Neural progenitor cell (in vitro differentiated cells): Measurements from ENCODE around the gene AURKAIP1. TPM values are rescaled to one million over a fixed set of nuclear protein-coding genes. Genes with fewer than 3 reads are reported as not detected.

Experiments
- DNase-seq: peaks from one replicate; pipeline ENCODE4 v3.0.0-alpha.2; 2016; ENCODE audit warnings: low spot score
- H2AFZ ChIP-seq: fragments of 200-600 bp; sonication (generic); replicated peaks from 2 replicates; pipeline ENCODE4 v1.6.1; 2016; ENCODE audit warnings: antibody characterized with exemption
- H3F3A ChIP-seq: fragments of 200-600 bp; sonication (generic); 2 replicates; pipeline ENCODE4 v1.6.1; 2016; ENCODE audit warnings: antibody characterized with exemption, low read depth
- H3K27ac ChIP-seq: fragments of 200-600 bp; sonication (generic); 2 replicates; pipeline ENCODE4 v1.5.1; 2016; ENCODE audit warnings: mild to moderate bottlenecking
- H3K27me3 ChIP-seq: fragments of 200-600 bp; sonication (generic); 2 replicates; pipeline ENCODE4 v1.6.1; 2016; ENCODE audit warnings: mild to moderate bottlenecking, moderate library complexity
- H3K36me3 ChIP-seq: fragments of 200-600 bp; sonication (generic); 2 replicates; pipeline ENCODE4 v1.5.1; 2016
- H3K4me1 ChIP-seq: fragments of 200-600 bp; sonication (generic); 2 replicates; pipeline ENCODE4 v1.6.1; 2016; ENCODE audit warnings: mixed run types
- H3K4me2 ChIP-seq: fragments of 200-600 bp; sonication (generic); 2 replicates; pipeline ENCODE4 v1.6.1; 2016
- H3K4me3 ChIP-seq: fragments of 200-600 bp; sonication (generic); 2 replicates; pipeline ENCODE4 v1.5.1; 2016
- H3K79me2 ChIP-seq: fragments of 200-600 bp; sonication (generic); 2 replicates; pipeline ENCODE4 v1.6.1; 2016; ENCODE audit warnings: low read depth
- H3K9ac ChIP-seq: fragments of 200-600 bp; sonication (generic); 2 replicates; pipeline ENCODE4 v1.6.1; 2016
- H3K9me3 ChIP-seq: fragments of 200-600 bp; sonication (generic); 2 replicates; pipeline ENCODE4 v1.5.1; 2016; ENCODE audit warnings: low read depth
- H4K20me1 ChIP-seq: fragments of 200-600 bp; sonication (generic); 2 replicates; pipeline ENCODE4 v1.6.1; 2016; ENCODE audit warnings: low read depth
- H3K27ac Mint-ChIP-seq: 3 replicates; pipeline ENCODE4 v1.8.0; 2021; ENCODE audit warnings: mixed read lengths
- H3K27me3 Mint-ChIP-seq: 2 replicates; pipeline ENCODE4 v1.8.0; 2022; ENCODE audit warnings: low read depth, mild to moderate bottlenecking, inconsistent platforms, moderate library complexity, mixed read lengths; ENCODE audit not compliant: insufficient read depth
- H3K36me3 Mint-ChIP-seq: 3 replicates; pipeline ENCODE4 v1.8.0; 2021; ENCODE audit warnings: mixed read lengths
- H3K4me1 Mint-ChIP-seq: 3 replicates; pipeline ENCODE4 v1.8.0; 2021; ENCODE audit warnings: mixed read lengths
- H3K4me3 Mint-ChIP-seq: 3 replicates; pipeline ENCODE4 v1.8.0; 2021; ENCODE audit warnings: mild to moderate bottlenecking, moderate library complexity, mixed read lengths
- H3K9me3 Mint-ChIP-seq: 3 replicates; pipeline ENCODE4 v1.8.0; 2020; ENCODE audit warnings: mixed read lengths
- EZH2 ChIP-seq: fragments of 200-600 bp; sonication (generic); IDR thresholded peaks from 2 replicates; pipeline ENCODE4 v1.6.1; 2017; ENCODE audit warnings: antibody characterized with exemption, mild to moderate bottlenecking, moderate library complexity
- EZH2phosphoT487 ChIP-seq: fragments of 200-600 bp; sonication (generic); IDR thresholded peaks from 2 replicates; pipeline ENCODE4 v1.6.1; 2017; ENCODE audit warnings: antibody characterized with exemption
- total RNA-seq: library from RNA; depleted of rRNA; stranded (reverse); fragments of >200 nt; gene quantifications from 2 replicates; pipeline ENCODE4 v1.2.3, GENCODE V29; 2015; ENCODE audit warnings: low replicate concordance
- TF ChIP-seq, protein P1 (sequence below): fragments of 200-600 bp; sonication (generic); IDR thresholded peaks from 2 replicates; pipeline ENCODE4 v1.5.1; 2017; ENCODE audit warnings: antibody characterized with exemption, mild to moderate bottlenecking

The AURKAIP1 gene
- total RNA-seq, 1 donor from 2014 or later: 26.4 TPM

DNA sequence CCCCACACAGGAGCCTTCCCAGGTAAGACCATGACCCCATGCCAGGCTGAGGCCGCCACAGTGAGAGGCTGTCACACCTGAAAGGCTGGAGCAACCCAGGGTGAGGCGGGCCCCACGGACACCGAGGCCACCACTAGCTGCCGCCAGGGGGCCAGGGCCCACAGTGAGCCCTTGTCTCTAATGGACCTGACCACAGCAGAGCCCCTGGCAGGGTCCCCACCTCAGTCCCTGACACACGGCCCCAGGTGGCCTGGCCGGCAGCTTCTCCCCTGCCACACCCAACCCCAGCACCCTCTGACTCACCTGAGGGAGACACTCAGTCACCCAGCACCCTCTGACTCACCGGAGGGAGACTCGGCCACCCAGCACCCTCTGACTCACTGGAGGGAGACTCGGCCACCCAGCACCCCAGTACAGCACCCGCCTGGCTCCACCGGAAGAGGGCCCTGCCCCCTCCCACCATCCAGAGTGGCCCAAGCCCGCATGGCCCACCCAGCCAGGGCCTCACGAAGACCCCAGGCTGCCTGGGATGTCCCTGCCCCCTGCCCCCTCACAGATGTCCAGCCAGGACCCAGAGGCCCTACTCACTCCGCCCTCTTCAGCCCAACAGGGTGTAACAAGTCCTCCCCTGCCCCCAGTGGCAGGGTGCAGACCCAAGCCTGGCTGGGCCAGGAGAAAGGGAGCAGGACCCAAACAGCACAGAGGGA lies 30.2 kb downstream of the AURKAIP1 start:
- peaks cover 4% of the 10 kb centered on the region for H3K4me1 Mint-ChIP-seq

GRCh38 chr1:1343811-1344421 lies 31.1 kb downstream of the AURKAIP1 start:
- Mint-ChIP-seq H3K36me3 (peaks cover 10% of the 10 kb centered on the region), H3K27me3 (no peaks in the 10 kb centered on the region), H3K4me3 (no peak overlapping the region), H3K4me1 (peaks cover 4% of the 10 kb centered on the region), H3K9me3 (no peaks in the 10 kb centered on the region), H3K27ac (no peak overlapping the region)
- Histone ChIP-seq H3K9me3 (no peaks in the 10 kb centered on the region), H3K9ac (no peak overlapping the region), H3F3A (peaks cover 18% of the 10 kb centered on the region), H3K27me3 (no peaks in the 10 kb centered on the region), H3K4me2 (no peak overlapping the region), H4K20me1 (peaks cover 65% of the 10 kb centered on the region), H3K4me1 (peaks cover 12% of the 10 kb centered on the region), H3K36me3 (no peaks in the 10 kb centered on the region), H3K79me2 (peaks cover 47% of the 10 kb centered on the region), H3K27ac (no peak overlapping the region), H3K4me3 (no peak overlapping the region), H2AFZ (no peak overlapping the region)
- TF ChIP-seq EZH2: no peak
- no peak for TF ChIP-seq EZH2phosphoT487
- DNase-seq: no peak

More for the DNA sequence above, 30.2 kb downstream of the AURKAIP1 start:
- Histone ChIP-seq H3K4me1 (peaks cover 12% of the 10 kb centered on the region), H3K27me3 (no peaks in the 10 kb centered on the region), H3K4me3 (no peak overlapping the region), H3K4me2 (no peak overlapping the region), H3F3A (peaks cover 18% of the 10 kb centered on the region), H3K79me2 (peaks cover 47% of the 10 kb centered on the region), H3K27ac (no peak overlapping the region), H3K9me3 (no peaks in the 10 kb centered on the region), H3K9ac (no peak overlapping the region), H3K36me3 (no peaks in the 10 kb centered on the region), H4K20me1 (peaks cover 65% of the 10 kb centered on the region), H2AFZ (no peak overlapping the region)
- no peaks in the 10 kb centered on the region for H3K9me3 Mint-ChIP-seq
- no peak overlapping the region for H3K4me3 Mint-ChIP-seq
- no peak for DNase-seq
- peaks cover 10% of the 10 kb centered on the region for H3K36me3 Mint-ChIP-seq
- no peak for TF ChIP-seq EZH2phosphoT487
- TF ChIP-seq, protein P1, sequence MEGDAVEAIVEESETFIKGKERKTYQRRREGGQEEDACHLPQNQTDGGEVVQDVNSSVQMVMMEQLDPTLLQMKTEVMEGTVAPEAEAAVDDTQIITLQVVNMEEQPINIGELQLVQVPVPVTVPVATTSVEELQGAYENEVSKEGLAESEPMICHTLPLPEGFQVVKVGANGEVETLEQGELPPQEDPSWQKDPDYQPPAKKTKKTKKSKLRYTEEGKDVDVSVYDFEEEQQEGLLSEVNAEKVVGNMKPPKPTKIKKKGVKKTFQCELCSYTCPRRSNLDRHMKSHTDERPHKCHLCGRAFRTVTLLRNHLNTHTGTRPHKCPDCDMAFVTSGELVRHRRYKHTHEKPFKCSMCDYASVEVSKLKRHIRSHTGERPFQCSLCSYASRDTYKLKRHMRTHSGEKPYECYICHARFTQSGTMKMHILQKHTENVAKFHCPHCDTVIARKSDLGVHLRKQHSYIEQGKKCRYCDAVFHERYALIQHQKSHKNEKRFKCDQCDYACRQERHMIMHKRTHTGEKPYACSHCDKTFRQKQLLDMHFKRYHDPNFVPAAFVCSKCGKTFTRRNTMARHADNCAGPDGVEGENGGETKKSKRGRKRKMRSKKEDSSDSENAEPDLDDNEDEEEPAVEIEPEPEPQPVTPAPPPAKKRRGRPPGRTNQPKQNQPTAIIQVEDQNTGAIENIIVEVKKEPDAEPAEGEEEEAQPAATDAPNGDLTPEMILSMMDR: peak; percentile 42
- H3K27me3 Mint-ChIP-seq: no peaks in the 10 kb centered on the region
- H3K27ac Mint-ChIP-seq: no peak overlapping the region

- Histone ChIP-seq H3K4me3 (no peak overlapping the region), H4K20me1 (peaks cover 54% of the 10 kb centered on the region), H3K9me3 (no peaks in the 10 kb centered on the region), H3K4me2 (no peak overlapping the region), H3F3A (peaks cover 7% of the 10 kb centered on the region), H3K9ac (no peak overlapping the region), H2AFZ (no peak overlapping the region), H3K79me2 (peaks cover 34% of the 10 kb centered on the region), H3K36me3 (no peaks in the 10 kb centered on the region), H3K4me1 (peaks cover 4% of the 10 kb centered on the region), H3K27me3 (no peaks in the 10 kb centered on the region), H3K27ac (no peak overlapping the region)
- H3K9me3 Mint-ChIP-seq: no peaks in the 10 kb centered on the region
- peaks cover 4% of the 10 kb centered on the region for H3K4me1 Mint-ChIP-seq
- peak overlapping the region; percentile 52 for H3K4me3 Mint-ChIP-seq
- no peak overlapping the region for H3K27ac Mint-ChIP-seq
- peaks cover 10% of the 10 kb centered on the region for H3K36me3 Mint-ChIP-seq
- TF ChIP-seq EZH2phosphoT487 (no peak), EZH2 (no peak)
- TF ChIP-seq, protein P1: no peak
- no peak for DNase-seq
- H3K27me3 Mint-ChIP-seq: peaks cover 2% of the 10 kb centered on the region
These were observed 32.4 kb downstream of the AURKAIP1 start for GRCh38 chr1:1342584-1343115.
